GM13976 (cell line): Measurements from ENCODE around the gene ALPK3.

ENCODE experiments used
- DNase-seq: peaks from one replicate; pipeline ENCODE4 v3.0.0; 2012; ENCODE audit warnings: low spot score
- in situ Hi-C: fragments of 300-500 bp; cut with MboI; formaldehyde crosslinking; loops from one replicate; pipeline ENCODE4 v1.12.0; 2022; ENCODE audit warnings: low sequenced_read_pairs, mixed read lengths, inconsistent platforms; ENCODE audit not compliant: unreplicated experiment
- TF ChIP-seq, protein P1 (sequence below): IDR thresholded peaks from 2 replicates; pipeline ENCODE4 v1.5.1; 2012; ENCODE audit warnings: borderline replicate concordance, mild to moderate bottlenecking; ENCODE audit not compliant: insufficient read depth; ENCODE audit errors: extremely low read depth, missing control alignments, control extremely low read depth

The ALPK3 gene

DNA sequence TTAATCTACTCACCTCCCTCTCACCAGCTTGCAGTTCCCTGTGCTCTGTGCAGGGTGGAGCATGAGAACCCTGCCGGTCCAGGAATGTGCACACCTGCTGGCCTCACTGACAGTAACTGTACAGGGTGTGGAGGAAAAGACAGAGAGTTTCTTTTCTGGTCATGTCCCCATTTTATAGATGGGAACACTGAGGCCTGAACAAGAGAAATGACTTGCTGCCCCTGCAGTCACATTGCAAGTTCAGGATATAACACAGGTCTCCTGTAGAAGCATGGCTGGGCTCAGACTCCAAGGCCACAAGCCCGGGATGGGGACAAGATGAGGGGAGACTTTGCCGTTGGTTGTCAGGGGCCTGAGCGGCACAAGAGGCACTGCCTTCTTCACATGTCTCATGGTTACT lies 90.6 kb downstream of the ALPK3 start:
- TF ChIP-seq, protein P1, sequence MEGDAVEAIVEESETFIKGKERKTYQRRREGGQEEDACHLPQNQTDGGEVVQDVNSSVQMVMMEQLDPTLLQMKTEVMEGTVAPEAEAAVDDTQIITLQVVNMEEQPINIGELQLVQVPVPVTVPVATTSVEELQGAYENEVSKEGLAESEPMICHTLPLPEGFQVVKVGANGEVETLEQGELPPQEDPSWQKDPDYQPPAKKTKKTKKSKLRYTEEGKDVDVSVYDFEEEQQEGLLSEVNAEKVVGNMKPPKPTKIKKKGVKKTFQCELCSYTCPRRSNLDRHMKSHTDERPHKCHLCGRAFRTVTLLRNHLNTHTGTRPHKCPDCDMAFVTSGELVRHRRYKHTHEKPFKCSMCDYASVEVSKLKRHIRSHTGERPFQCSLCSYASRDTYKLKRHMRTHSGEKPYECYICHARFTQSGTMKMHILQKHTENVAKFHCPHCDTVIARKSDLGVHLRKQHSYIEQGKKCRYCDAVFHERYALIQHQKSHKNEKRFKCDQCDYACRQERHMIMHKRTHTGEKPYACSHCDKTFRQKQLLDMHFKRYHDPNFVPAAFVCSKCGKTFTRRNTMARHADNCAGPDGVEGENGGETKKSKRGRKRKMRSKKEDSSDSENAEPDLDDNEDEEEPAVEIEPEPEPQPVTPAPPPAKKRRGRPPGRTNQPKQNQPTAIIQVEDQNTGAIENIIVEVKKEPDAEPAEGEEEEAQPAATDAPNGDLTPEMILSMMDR: no peak

DNA sequence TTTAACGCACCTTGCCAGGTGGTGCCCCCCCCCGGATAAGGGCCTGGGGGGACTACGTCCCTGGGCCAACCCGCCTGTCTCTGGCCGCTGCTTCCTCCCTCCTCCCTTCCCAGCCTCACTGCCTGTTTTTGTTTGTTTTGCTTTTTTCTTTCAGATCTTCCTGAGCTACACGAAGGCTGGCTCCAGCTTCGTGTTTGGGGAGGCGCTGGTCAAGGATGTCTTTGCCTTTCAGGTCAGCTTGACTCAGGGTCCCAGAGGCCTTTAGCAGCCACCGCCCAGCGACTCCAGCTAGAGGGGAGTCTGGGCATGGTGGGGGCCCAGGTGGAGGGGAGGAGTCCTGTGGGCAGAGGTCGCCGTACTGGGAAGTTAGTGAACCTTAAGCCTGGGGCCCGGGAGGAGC lies 91.4 kb downstream of the ALPK3 start:
- TF ChIP-seq, protein P1: no peak
- DNase-seq: no peak
- in situ Hi-C loops: no loop called here

More for the DNA sequence above, 90.6 kb downstream of the ALPK3 start:
- in situ Hi-C loops: no loop called here
- DNase-seq: no peak

DNA sequence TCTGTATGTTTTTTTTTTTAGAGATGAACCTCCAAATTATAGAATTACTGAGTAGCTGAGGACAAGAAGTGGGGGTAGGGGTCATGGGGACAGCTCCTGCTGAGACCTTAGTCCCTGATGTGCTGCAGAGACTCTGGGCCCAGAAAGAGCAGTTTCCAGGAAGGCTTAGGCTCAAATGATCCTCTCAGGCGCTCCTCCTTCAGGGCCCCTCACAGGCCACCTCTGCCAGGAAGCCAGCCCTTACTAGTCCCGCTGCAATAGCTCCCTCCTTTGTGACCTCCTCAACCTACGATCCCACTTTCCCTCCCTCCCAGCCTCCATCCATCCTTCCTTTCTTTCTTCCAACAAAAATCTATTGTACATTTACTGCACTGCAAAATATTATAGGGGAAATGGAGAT lies 91.9 kb downstream of the ALPK3 start:
- TF ChIP-seq, protein P1: no peak
- no peak for DNase-seq
- in situ Hi-C loops: no loop called here

GRCh38 chr15:84909782-84910181 lies 92.6 kb downstream of the ALPK3 start:
- TF ChIP-seq, protein P1: no peak
- in situ Hi-C loops: no loop called here
- no peak for DNase-seq

GRCh38 chr15:84910928-84911623 lies 93.9 kb downstream of the ALPK3 start:
- no peak for DNase-seq
- TF ChIP-seq, protein P1: no peak
- in situ Hi-C loops: no loop called here

DNA sequence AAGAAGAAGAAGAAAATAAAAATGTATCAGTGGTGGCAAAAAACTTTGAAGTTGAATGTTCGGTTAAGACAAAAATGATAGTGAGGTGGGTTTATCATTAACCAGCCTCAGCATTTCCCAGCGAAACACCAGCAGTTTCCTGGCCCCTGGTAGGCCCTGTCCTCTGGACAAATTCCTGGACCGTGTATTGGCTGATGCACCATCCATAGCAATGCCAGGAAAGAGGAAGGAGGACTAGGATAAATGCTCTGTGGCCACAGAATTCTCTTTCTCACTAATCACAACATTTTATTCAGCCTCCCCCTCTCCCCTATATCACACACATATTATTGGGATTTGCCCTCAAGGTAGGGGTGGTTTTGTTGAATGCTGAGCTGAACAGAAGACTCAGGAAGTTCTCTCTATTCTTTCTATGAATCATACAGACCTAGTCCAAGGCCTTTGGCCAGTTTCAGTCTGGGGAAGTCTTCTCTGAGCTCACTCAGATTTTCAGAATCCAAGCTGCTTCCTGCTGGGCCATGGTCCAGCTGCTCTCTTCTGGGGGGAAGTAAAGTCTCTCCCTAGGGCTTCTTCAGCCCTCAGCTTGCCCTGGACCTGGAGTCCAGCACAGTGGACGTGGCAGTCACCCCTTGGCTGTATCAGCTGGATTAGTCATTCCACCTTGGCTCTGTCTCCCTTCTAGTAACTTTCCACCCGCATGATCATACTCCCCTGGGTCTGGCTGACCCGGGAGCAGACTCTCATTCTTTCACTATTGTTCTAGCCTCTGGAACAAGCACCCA lies 94.9 kb downstream of the ALPK3 start:
- DNase-seq: no peak
- in situ Hi-C loops: no loop called here

More for the DNA sequence above, 94.9 kb downstream of the ALPK3 start:
- TF ChIP-seq, protein P1: no peak
